Kidney glomerular epithelial cell (primary cell): ENCODE results near the gene CARNS1.

Experiments
- DNase-seq: peaks from one replicate; lab custom pipeline; 2025; lab: John Stamatoyannopoulos, UW

CARNS1 gene, protein sequence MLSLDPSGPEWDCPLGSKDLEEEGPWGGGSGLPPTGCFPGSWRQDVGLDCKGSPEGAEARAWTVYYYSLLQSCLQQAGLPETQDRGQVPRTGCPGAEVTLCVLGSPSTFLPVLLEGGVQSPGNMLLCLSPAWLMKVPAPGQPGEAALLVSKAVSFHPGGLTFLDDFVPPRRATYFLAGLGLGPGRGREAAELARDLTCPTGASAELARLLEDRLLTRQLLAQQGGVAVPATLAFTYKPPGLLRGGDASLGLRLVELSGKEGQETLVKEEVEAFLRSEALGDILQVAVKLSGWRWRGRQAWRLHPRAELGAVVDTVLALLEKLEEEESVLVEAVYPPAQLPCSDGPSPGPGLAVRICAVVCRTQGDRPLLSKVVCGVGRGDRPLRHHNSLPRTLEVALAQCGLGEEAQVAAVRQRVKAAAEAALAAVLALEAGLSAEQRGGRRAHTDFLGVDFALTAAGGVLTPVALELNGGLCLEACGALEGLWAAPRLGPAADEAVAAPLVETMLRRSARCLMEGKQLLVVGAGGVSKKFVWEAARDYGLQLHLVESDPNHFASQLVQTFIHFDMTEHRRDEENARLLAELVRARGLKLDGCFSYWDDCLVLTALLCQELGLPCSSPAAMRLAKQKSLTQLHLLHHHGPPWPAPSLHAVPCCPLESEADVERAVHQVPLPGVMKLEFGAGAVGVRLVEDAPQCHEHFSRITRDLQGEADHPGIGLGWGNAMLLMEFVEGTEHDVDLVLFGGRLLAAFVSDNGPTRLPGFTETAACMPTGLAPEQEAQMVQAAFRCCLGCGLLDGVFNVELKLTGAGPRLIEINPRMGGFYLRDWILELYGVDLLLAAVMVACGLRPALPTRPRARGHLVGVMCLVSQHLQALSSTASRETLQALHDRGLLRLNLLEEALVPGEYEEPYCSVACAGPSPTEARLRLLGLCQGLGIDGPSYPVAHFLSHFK

GRCh38 chr11:67415501-67416304 lies at the start of gene CARNS1:
Gene CARNS1 (plus strand): TSS chr11:67415678. CDS start chr11:67416200, 522 bp downstream.
- DNase-seq: no peak

DNA sequence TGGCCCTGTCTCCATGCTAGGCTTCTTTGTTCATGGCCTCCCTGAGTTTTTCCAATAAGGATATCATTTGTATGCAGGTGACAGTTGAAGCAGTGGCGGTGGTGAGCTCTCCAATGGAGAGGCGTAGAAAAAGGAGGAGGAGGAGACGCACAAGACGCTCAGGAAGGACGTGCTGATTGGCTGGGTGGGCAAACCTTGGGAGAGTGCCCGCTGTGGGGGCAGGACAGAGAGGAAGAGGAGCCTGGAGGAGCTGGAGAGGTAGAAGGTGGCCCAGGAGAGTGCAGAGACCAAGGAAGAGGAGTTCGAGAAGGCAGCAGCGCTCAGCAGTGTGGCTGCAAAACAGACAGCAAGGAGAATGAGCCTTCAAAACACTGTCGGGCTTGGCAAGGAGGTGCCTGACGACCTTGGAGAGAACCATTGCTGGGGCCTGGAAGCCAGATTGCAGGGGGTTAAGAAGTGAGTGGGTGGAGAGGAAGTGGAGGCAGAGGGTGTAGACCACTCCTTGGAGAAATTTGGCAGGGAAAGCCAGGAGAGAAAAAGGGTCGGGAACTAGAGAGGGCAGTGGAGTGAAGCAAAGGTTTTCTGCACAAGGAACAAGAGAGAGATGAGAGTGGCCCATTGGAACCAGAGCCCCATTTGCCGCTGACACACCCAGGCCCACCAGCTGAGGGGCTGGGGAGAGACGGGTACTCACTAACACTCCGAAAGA lies 49.6 kb upstream of the CARNS1 start:
- no peak for DNase-seq

- DNase-seq: no peak
Observed at GRCh38 chr11:67366546-67366945, 48.9 kb upstream of the CARNS1 start.

DNA sequence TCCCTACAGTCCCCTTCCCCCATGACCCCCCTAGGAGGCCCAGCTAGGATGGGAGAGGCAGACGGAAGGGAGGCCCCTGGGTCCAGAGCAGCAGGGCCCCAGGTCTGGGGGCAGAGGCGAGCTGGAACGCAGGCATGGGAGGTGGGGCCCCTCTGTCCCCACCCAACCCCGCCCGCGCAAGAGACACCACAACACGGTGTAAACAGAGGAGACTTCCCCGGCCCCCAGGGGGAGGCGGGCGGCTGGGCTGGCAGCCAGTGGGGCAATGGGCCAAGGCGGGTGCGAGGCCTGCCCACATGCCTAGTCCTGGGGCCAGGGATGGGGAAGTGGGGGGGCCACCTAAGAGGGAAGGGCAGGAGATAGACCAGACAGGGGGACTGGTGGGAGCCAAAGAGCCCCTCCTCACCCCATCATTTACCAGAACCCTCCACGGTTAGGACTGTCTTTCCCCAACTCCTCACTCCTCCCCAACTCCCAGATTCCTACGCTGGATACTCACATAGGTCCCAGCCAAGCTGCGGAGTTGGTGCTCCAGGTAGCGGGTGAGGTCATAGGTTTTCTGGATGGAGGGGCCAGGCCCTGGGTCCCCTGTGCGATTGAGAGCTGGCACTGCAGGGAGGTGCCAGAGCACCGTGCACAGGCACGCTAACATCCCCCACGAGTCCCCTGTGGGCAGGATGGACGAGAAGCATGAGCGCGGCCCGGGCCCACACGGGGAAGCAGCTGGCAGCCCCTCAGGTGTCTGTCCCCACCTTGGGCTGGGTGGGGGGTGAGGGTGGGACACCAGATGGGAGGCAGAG lies 48.3 kb upstream of the CARNS1 start:
- no peak for DNase-seq

GRCh38 chr11:67367761-67368227 lies 47.7 kb upstream of the CARNS1 start:
- DNase-seq: no peak

- DNase-seq: no peak
Observed at GRCh38 chr11:67368621-67369020, 46.9 kb upstream of the CARNS1 start.

- DNase-seq: no peak
Observed at GRCh38 chr11:67369275-67369674, 46.2 kb upstream of the CARNS1 start.

GRCh38 chr11:67369801-67370284 lies 45.6 kb upstream of the CARNS1 start:
- DNase-seq: peak; percentile 47

- DNase-seq: no peak
Observed at GRCh38 chr11:67370351-67371076, 45.0 kb upstream of the CARNS1 start.

- DNase-seq: peak; percentile 48
Observed at GRCh38 chr11:67371189-67371910, 44.1 kb upstream of the CARNS1 start.

DNA sequence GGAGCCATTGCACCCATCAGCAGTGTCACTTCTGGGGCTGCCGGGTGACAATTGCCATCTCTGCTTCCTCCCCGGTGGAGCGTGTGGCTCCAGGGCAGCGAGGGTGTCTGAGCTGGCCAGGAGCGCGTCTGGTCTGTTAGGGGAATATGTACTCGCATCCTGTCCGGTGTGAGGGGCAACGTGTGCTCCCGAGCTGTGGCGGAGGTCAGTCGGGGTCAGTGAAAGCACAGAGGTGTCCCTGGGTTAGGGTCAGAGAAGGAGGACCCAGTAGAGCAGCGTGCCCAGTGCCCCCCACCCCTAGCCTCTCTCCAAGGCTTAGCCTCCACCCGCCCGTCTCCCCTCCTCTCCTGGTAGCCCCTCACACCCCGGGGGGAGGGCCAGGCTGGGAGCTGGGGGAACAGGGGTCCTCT lies 43.6 kb upstream of the CARNS1 start:
- no peak for DNase-seq

DNA sequence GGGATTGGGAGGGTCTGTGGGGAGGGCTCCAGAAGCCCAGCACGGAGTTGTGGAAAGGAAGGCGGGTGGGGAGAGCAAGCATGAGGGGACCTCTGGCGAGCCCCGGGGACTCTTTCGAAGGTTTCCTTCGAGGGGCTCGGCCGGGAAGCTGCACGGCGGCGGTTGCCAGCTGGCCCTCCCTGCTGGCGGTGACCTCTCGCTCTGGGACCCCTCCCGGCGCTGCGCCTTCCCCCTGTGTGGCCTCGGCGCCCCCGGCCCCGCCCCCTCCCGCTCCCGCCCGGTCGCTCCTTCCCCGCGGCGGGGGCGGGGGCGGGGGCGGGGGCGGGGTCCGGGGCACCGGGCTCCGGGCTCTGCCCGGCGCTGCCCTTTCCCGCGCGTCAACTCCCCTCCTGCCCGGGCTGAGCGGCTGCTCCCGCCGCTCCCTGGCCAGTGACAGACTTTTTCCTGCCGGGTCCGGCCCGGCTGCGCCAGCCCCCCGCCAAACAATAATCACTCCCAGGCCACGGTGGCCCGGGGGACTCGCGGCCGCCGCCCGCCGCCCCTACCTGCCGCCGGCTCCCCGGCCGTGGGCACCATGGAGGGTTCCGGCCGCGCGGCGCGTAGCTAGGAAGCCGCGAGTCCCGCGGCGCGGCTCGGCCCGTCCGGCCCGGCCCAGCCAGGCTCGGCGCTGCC lies 43.0 kb upstream of the CARNS1 start:
- no peak for DNase-seq

DNA sequence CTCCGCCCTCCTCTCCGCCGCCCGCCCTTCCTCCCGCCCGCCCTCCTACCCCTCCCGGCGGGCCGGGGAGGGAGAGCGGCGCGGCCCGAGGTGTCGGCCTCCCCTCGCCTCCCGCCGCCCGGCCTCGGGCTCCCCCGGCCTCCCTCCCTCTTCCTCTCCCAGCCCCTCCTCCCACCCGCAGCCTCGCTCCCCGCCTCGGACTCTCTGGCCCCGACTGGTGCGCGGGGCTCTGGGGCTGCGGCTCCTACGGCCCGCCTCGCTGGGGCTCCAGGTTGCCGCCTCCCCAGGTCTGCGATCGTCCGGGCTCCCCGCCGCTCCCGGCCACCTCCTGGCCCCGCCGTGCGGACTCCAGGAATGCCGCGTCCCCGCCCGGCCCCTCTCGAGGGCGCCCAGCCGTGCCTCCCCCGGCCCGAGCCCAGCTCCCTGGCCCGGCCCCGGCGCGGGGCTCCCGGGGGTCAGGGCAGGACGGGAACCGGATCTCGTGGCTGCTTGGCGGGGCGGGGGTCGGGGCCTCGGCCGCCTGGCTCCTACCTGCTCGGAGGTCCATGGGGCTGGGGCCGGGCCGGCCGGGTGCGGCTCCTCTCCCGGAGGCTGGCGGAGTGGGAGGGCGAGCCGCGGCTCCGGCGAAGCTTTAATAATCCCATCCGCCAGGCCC lies 42.4 kb upstream of the CARNS1 start, which contains the start of gene CLCF1:
TSS of gene CLCF1 (minus strand) at position 606 of the 655 bp plus-strand sequence. CDS start at position 547, 59 bp downstream.
- DNase-seq: no peak

DNA sequence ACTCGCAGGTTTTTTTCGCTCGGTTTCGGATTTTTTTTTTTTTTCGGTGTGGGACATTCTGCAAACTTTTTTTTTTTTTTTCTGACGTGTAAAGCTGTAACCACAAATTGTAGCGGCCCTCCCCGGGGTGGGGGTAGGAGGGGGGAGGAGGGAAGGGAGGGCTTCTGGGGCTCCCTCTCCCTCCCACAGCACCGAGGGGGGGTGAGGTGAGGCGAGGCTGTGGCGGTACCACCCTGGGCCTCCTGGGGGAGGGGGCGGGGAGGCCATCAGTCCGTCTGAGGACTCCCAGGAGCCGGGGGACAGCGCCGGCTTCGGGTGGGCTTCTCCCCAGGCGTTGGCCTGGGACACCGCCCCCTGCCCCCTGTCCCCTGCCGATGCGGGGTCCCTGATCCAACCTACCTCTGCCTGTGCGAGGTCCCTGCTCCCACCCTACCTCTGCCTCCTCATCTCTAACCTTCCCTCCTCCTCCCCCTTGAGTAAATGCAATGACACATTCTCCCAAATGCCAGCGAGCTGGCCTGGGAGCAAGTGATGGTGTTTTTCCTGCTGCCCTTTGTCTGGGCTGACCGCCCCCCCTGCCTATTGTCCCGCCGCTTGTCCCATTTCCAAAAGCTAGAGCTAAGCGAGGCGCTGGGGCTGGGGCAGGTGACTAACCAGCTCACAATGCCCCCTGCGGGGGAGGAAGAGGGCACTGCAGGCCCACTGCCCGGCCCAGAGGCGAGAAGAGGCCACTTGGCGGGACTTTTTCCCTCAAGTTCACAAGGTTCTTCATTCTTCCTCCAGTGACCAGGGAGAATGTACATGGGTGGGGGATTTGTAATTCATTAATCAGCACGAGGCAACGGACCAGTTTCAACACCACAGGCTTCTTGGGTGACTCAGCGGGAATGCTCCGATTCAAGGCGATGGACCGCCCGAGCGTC lies 41.6 kb upstream of the CARNS1 start:
- DNase-seq: peak; percentile 100

DNA sequence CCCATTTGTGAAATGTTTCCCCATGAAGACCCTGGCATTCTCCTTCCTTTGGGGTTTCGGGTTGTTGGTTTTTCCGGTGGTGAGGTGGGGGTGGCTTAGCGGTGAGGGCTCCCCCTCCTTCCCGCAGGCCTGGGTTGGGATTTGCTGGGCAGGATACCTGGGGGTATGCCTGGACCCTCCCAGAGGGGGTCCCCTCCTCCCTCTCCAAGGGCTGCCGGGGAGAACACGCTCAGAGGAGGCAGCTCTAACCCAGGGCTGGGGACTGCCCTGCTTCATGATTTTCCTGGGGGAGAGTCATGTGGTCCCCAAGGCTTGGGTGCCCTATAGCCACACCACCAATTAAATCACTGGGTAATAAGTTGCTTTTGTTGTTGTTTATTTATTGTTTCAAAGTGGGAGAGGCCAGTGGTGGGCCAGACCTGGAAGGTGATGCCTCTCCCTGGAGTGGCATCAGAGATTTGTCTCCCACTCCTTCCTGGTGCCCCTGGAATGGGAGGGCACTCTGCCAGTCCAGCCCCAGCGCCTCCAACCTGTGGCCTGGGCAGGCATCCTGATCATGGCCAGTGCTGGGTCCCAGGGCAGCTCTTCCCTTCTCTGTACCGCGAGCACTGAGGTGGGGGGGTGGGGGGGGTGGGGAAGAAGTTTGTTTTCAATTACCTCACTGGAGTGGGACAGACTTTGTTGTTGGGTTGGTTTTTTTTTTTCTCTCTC lies 40.8 kb upstream of the CARNS1 start:
- peak; percentile 87 for DNase-seq
